ENCODE measurements around the gene POLR3F.
A peak's percentile ranks its signal among the peaks of the same experiment; 100 is the strongest.
"Not testable (repeated sequence)": the region's sequence is repeated elsewhere in the genome, so short reads cannot be mapped to it uniquely, and the experiment has no call there.

POLR3F gene, protein sequence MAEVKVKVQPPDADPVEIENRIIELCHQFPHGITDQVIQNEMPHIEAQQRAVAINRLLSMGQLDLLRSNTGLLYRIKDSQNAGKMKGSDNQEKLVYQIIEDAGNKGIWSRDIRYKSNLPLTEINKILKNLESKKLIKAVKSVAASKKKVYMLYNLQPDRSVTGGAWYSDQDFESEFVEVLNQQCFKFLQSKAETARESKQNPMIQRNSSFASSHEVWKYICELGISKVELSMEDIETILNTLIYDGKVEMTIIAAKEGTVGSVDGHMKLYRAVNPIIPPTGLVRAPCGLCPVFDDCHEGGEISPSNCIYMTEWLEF

GRCh38 chr20:18466894-18467730 is at the start of gene POLR3F, which contains the start of gene DZANK1:
TSS of gene POLR3F (plus strand) at chr20:18467390. CDS start at chr20:18467507, 117 bp downstream.
TSS of gene DZANK1 (minus strand) at chr20:18467030. CDS start at chr20:18465358, 1,672 bp downstream.
- peak; percentile 98 for DNase-seq

DNA sequence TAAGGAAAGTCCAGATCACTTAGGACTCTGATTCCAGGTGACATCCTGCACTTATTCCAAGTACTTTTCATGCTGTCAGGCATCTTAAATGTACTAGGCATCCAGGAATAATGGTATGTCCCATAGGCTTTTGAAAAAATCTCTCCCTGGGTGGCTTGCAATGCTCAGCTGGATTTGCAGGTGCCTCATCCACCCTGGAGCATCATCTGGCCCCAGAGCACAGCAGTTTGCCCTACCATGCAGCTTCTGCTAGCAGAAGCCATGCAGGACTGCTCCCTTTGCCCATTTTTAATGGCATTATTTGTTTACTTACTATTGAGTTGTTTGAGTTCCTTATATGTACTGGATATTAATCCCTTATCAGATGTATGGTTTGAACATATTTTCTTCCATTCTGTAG is 45.6 kb upstream of the POLR3F start:
- DNase-seq, result no peak

DNA sequence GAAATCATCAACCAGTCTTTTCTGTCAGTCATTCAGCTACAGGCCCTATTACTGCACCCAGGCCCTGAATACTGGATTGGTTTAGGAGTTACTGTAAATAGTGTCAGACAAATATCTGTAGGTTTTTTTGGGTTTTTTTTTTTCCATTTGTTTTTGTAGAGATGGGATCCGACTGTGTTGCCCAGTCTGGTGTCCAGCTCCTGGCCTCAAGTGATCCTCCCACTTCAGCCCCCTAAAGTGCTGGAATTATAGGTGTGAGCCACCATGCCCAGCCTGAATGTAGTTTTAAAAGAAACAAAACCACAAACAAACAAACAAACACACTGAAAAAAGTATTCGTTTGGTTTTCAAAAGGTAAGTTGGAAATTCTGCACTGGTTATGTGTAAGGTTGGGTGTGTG is 40.0 kb upstream of the POLR3F start:
- no peak for DNase-seq

GRCh38 chr20:18428490-18429173 is 38.6 kb upstream of the POLR3F start:
- DNase-seq, result no peak

GRCh38 chr20:18430172-18430826 is 36.9 kb upstream of the POLR3F start:
- no peak for DNase-seq

- no peak for DNase-seq
Measured at GRCh38 chr20:18431206-18431605, 36.0 kb upstream of the POLR3F start.

GRCh38 chr20:18436847-18437246 is 30.3 kb upstream of the POLR3F start:
- no peak for DNase-seq

GRCh38 chr20:18440403-18440802 is 26.8 kb upstream of the POLR3F start:
- no peak for DNase-seq

- DNase-seq, result no peak
Measured at GRCh38 chr20:18443886-18444285, 23.3 kb upstream of the POLR3F start.

GRCh38 chr20:18456600-18456999 is 10.6 kb upstream of the POLR3F start:
- DNase-seq, result no peak

DNA sequence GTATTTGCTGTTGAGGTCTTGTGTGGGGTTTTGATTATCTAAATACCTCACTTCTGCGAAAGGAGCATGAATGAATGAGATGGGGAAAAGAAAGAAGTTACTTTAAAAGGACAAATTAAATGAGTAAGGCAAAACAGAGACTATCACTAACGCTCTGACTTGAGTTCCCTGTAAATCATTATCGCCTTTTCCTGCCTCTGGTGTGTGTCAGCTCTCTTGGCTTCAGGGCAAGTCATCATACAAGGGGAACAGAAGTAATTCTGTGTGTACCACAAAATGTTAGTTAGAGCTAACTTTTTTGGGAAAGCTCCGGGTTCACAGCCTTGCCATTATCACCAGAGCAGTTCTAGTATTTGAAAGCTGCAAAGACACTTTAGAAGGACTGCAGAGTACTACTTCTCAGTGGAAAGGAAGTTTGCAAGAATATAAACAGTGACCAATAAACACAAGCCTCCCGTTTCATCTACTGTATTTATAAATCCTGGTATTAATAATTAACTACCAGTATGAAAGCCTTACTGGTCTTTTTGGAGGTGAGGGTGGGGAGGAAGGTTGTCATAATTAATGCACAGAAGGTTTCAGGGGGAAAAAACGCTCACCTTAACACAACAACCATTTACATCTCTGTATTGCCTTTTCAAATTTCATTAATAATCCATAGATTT is 1.5 kb upstream of the POLR3F start:
- no peak for DNase-seq

- DNase-seq, result no peak
Measured at GRCh38 chr20:18466574-18466893, 656 bp upstream of the POLR3F start.

DNA sequence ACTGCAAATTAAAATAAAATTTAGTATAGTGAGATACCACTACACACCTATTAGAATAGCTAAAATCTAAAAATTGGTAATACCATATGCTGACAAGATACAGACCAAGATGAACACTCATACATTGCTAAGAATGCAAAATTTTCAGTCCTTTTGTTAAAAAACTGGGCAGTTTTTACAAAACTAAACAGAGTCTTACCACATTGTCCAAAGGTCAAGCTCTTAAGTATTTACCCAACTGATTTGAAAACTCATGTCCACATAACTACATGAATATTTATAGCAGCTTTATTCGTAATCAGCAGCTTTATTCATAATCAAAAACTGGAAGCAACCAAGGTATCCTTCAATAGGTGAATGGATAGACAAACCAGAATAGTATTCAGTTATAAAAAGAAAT is 10.0 kb downstream of the POLR3F start:
- DNase-seq, result no peak

DNA sequence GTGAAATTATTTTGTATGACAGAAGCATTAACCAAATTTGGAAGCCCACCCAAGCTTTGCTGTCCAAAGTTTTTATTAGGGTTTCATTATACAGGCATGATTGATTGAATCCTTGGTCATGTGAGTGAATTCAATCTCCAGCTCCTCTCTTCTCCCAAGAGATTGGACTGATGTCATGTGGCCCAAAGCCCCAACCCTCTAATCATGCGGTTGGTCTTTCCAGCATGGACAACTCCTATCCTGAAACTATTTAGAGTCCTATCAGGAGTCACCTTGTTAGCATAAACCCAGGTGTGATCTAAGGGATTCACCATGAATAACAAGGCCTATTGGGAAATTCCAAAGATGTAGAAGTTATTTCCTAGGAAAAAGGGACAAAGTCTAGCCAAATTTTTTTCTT is 10.6 kb downstream of the POLR3F start:
- DNase-seq, result no peak

DNA sequence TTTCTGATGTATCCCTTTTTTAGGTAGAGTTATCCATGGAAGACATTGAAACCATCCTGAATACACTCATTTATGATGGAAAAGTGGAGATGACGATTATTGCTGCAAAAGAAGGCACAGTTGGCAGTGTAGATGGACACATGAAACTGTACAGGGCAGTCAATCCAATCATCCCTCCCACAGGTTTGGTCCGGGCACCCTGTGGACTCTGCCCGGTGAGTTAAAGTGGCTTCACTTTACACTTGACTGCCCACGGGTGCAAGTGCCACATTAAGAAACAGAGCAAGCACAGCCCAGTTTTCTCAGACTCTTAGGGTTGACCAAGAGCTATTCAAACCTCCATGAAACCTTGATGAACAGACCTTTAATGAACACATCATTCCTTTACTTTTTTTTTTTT is 14.4 kb downstream of the POLR3F start:
- DNase-seq, result no peak

- DNase-seq, result no peak
Measured at GRCh38 chr20:18488301-18488700, 21.1 kb downstream of the POLR3F start.

- no peak for DNase-seq
Measured at GRCh38 chr20:18496042-18496441, 28.9 kb downstream of the POLR3F start.

DNA sequence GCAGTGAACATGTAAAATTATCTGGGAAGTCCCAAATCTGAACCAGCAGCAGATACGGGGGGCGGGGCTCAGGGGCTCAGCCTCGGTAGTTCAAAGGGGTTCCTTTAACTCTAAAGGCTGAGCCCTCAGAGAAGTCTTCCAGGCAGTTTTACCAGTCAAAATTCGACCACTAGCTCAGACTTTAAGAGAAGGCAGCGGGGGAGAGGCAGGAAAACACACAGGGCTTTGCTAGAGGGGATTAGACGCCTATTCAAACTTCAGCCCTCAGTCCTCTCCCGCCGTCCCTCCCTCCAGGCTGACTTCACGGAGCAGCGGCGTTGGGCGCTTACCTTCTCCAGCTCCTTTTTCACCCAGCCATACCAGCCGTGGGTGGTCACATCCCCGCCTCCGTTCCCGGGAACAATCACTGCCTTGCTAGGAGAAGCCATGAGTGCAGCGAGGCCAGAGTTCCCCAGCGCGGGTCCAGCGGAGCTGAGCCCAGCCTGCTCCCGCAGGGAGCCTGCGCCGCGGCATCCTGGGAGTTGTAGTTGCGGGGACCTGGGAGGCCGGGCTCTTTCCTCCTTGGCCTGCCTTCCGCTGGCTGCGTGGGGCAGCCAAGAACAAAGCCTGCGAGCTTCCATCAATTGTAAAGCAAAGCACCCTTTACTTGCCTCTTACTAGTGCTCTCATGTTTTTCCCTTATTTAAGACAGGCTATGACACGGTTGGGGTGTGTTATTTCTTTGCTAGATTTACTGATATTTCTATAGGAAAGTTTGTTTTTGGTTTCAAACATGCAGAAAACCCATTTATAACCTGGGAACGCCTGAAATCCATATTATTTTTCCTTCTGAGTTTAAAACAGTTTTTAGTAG is 29.8 kb downstream of the POLR3F start, which contains the start of gene RBBP9:
TSS of gene RBBP9 (minus strand) at position 486 of the 853 bp plus-strand sequence. CDS start at position 428, 58 bp downstream.
- peak; percentile 90 for DNase-seq

GRCh38 chr20:18497603-18498002 is 30.4 kb downstream of the POLR3F start:
- no peak for DNase-seq

GRCh38 chr20:18501672-18502071 is 34.5 kb downstream of the POLR3F start:
- DNase-seq, result not testable (repeated sequence)

DNA sequence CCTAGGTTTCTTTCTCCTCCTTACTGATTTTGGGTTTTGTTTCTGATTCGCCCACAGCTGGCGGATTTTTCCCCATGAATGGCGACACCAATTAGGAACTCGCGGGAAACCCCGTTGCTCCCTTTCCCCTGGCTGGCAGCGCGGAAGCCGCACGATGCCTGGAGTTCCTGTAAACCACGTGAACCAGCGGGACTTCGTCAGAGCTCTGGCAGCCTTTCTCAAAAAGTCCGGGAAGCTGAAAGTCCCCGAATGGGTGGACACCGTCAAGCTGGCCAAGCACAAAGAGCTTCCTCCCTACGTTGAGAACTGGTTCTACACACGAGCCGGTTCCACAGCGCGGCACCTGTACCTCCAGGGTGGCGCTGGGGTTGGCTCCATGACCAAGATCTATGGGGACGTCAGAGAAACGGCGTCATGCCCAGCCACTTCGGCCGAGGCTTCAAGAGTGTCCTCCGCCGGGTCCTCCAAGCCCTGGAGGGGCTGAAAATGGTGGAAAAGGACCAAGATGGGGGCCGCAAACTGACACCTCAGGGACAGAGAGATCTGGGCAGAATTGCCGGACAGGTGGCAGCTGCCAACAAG is 37.4 kb downstream of the POLR3F start:
- no peak for DNase-seq
